SU-DHL-6 (cell line): Measurements from ENCODE around the gene RASA1.

Experiments used
- EZH2phosphoT487 ChIP-seq: fragments of 200-600 bp; sonication (generic), shearing (Covaris generic); conservative IDR thresholded peaks from 2 replicates; pipeline ENCODE4 v1.6.1; 2018; ENCODE audit warnings: mild to moderate bottlenecking, antibody characterized with exemption, low read length, moderate library complexity, mixed read lengths
- TF ChIP-seq, protein P1 (sequence below): fragments of 200-600 bp; sonication (generic); IDR thresholded peaks from one replicate; pipeline ENCODE4 v1.5.1; 2017; ENCODE audit warnings: antibody characterized with exemption, mild to moderate bottlenecking, low read length, moderate library complexity; ENCODE audit not compliant: insufficient read depth, poor library complexity, severe bottlenecking

DNA sequence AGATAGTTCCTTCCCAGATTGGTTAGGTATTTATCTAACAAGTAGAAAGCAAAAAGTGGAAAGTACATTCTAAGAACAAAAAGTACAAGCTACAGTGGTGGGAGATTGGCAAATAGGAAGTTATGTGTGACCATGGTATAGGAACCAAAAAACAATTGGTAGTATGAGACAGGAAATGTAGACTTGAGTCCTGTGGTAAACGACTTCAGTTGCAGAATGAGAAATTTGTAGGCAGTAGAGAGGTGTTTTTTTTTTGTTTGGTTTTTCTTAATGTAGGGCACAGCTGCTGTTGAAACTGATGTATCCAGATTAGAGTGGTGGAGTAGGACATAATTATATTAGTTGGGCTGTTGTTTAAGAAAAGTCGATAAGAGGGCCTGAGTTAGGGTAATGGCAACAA lies 73.0 kb downstream of the RASA1 start:
- TF ChIP-seq, protein P1, sequence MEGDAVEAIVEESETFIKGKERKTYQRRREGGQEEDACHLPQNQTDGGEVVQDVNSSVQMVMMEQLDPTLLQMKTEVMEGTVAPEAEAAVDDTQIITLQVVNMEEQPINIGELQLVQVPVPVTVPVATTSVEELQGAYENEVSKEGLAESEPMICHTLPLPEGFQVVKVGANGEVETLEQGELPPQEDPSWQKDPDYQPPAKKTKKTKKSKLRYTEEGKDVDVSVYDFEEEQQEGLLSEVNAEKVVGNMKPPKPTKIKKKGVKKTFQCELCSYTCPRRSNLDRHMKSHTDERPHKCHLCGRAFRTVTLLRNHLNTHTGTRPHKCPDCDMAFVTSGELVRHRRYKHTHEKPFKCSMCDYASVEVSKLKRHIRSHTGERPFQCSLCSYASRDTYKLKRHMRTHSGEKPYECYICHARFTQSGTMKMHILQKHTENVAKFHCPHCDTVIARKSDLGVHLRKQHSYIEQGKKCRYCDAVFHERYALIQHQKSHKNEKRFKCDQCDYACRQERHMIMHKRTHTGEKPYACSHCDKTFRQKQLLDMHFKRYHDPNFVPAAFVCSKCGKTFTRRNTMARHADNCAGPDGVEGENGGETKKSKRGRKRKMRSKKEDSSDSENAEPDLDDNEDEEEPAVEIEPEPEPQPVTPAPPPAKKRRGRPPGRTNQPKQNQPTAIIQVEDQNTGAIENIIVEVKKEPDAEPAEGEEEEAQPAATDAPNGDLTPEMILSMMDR, result no peak
- no peak for TF ChIP-seq EZH2phosphoT487
